Liver (tissue), 3 donors: ENCODE data around the gene MTCH2.

Experiments
- ATF3 ChIP-seq: IDR thresholded peaks from 2 replicates; pipeline ENCODE4 v1.6.1; 2016; ENCODE audit warnings: antibody characterized with exemption
- CTCF ChIP-seq: fragments of 150-350 bp; IDR thresholded peaks from 2 replicates; pipeline ENCODE4 v1.5.1; 2017; ENCODE audit warnings: improper control_type of control experiment, low read depth, low read length; ENCODE audit not compliant: missing input control
- EGR1 ChIP-seq, 2 donors: IDR thresholded peaks; 2 replicates each; pipeline ENCODE4 v1.6.1; 2016 to 2018; ENCODE audit warnings: antibody characterized with exemption in 2 of 2, low read depth in 2 of 2
- GABPA ChIP-seq, 2 donors: IDR thresholded peaks in 1 of 2; conservative IDR thresholded peaks in 1 of 2; 2 replicates each; pipeline ENCODE4 v1.6.1; 2016; ENCODE audit warnings: antibody characterized with exemption in 2 of 2, mild to moderate bottlenecking in 1 of 2, moderate library complexity in 1 of 2
- JUND ChIP-seq, 2 donors: IDR thresholded peaks; 2 replicates each; pipeline ENCODE4 v1.6.1; 2016; ENCODE audit warnings: antibody characterized with exemption in 2 of 2
- MAX ChIP-seq: IDR thresholded peaks from 2 replicates; pipeline ENCODE4 v1.6.1; 2016; ENCODE audit warnings: antibody characterized with exemption
- RAD21 ChIP-seq, 2 donors: IDR thresholded peaks; 2 replicates each; pipeline ENCODE4 v1.6.1; 2016; ENCODE audit warnings: antibody characterized with exemption in 2 of 2, mild to moderate bottlenecking in 2 of 2
- REST ChIP-seq: IDR thresholded peaks from 2 replicates; pipeline ENCODE4 v1.6.1; 2016; ENCODE audit warnings: antibody characterized with exemption, mild to moderate bottlenecking
- RXRA ChIP-seq, 2 donors: IDR thresholded peaks; 2 replicates each; pipeline ENCODE4 v1.6.1; 2017 to 2018; ENCODE audit warnings: antibody characterized with exemption in 2 of 2, mild to moderate bottlenecking in 1 of 2
- SP1 ChIP-seq: IDR thresholded peaks from 2 replicates; pipeline ENCODE4 v1.6.1; 2018; ENCODE audit warnings: antibody characterized with exemption, mild to moderate bottlenecking
- YY1 ChIP-seq: IDR thresholded peaks from 2 replicates; pipeline ENCODE4 v1.6.1; 2016; ENCODE audit warnings: antibody characterized with exemption, mild to moderate bottlenecking
- ZBTB33 ChIP-seq: IDR thresholded peaks from 2 replicates; pipeline ENCODE4 v1.6.1; 2016; ENCODE audit warnings: antibody characterized with exemption
- donor health status: healthy.
- donor health status: healthy.

- TF ChIP-seq CTCF: no peak
- TF ChIP-seq RAD21 (IDR thresholded peaks at IDR 0.05): no peak
- TF ChIP-seq MAX: no peak
- no peak for TF ChIP-seq GABPA (IDR thresholded peaks at IDR 0.05 in 1 of 2, conservative IDR thresholded peaks at IDR 0.05 in 1 of 2)
- TF ChIP-seq YY1: no peak
- TF ChIP-seq SP1: no peak
- no peak for TF ChIP-seq ZBTB33
- no peak for TF ChIP-seq REST
- no peak for TF ChIP-seq RXRA (IDR thresholded peaks at IDR 0.05)
- no peak for TF ChIP-seq EGR1 (IDR thresholded peaks at IDR 0.05; ENCODE audit: low read depth in 2 of 2)
- TF ChIP-seq JUND (IDR thresholded peaks at IDR 0.05): no peak
- no peak for TF ChIP-seq ATF3
Observed at GRCh38 chr11:47669856-47670255, 27.5 kb upstream of the MTCH2 start.
